Renal pelvis (tissue), 4 donors: ENCODE measurements around the gene KBTBD13. TPM values are rescaled to one million over a fixed set of nuclear protein-coding genes. Genes with fewer than 3 reads are reported as not detected.
"Not testable (repeated sequence)": the region's sequence is repeated elsewhere in the genome, so short reads cannot be mapped to it uniquely, and the experiment has no call there.

Experiments used
- DNase-seq: peaks from one replicate; pipeline ENCODE4 v3.0.0-alpha.2; 2013
- polyA plus RNA-seq, 3 donors: library from polyadenylated mRNA; unstranded; fragments of 120-200 nt; gene quantifications; one replicate each; pipeline ENCODE4 v1.2.1, GENCODE V29; 2013; ENCODE audit not compliant: insufficient read length in 3 of 3

Gene KBTBD13
- polyA plus RNA-seq, 3 donors: 0.07 to 0.09 TPM; not detected in 1

DNA sequence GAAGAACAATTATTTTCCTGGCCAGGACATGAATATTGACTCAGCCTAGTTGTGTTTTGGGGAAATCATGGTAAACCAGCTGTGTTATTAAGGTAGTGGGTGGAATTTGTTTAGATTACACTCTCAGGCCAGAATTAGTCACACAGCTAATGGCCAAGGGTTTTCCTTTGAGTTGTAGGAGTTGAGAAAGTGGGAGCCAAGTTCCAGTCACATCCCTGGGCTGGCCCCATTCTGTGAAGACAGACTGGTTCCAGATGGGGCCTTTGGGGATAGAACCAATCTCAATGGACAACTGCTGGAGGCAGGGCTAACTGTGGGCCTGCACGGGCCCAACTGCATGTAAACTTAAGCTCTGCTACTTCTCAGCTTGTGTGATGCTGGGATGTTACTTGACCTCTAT is 7.4 kb upstream of the KBTBD13 start:
- DNase-seq: no peak

DNA sequence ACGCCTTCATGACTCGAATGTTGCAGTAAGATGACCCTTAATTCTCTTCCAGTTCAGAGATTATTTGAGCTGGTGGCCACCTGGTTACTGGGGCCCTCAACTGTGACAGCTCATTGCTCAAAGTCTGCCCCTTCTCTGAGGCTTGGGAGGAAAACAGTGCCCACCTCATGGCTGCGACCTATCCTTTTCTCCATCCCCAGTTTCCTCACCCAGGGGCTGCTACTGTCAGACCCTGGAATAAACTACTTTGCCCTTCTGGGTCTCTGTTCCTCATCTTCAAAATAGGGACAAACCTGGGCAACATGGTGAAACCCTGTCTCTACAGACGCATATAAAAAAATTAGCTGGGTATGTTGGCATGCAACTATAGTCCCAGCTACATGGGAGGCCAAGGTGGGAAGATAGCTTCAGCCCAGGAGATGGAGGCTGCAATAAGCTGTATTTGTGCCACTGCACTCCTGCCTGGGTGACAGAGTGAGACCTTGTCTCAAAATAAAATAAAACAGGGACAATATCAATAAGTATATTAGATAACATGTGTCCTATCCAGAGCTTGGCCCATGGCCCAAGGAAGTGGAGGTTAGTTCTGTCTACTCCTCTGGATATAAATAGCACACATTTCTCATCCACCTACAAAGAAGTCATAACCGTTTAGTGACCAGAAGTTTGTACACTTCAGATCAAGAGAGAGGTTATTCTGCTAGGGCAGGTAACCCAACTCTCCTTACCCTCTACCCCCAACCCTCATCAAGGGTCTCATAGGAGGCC is 6.6 kb upstream of the KBTBD13 start:
- DNase-seq: no peak

DNA sequence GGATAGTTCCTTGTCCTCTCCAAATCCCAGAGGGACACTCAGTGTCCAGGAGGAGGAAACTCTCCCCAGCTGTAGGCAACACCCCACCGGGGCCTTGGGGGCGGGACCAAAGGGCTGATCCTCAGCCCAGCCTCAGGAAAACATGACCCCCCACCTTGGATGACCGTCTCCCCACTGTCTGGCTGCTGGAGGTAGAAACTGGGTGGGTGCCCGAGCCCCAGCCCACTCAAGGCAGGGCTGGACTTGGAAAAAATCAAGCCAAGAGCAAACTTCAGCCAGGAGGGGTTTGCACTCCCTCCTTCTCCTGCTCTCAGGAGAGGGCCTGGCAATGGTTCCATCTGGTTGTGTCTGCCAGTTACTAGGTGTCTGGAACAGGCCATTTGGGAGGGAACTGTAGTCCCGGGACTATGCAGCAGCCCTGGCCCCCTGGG is 5.2 kb upstream of the KBTBD13 start:
- no peak for DNase-seq

DNA sequence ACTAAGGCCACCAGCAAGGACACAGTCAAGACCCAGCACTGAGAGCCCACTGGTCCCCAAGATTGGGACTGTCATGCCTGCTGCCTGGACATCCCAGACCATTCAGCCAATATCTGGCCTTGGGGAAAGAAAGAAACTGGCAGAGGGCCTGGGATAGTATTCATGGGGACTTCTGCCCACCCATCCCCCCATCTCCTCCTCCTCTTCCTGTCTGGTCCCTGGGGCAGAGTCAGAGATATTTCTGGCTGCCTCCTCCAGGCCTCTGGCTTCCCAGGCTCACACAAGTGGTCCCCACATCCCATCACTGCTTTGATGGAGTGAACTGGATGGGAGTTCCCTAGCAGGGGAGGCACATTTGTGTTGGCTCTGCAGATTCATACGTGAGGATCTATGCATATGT is 4.5 kb upstream of the KBTBD13 start:
- no peak for DNase-seq

DNA sequence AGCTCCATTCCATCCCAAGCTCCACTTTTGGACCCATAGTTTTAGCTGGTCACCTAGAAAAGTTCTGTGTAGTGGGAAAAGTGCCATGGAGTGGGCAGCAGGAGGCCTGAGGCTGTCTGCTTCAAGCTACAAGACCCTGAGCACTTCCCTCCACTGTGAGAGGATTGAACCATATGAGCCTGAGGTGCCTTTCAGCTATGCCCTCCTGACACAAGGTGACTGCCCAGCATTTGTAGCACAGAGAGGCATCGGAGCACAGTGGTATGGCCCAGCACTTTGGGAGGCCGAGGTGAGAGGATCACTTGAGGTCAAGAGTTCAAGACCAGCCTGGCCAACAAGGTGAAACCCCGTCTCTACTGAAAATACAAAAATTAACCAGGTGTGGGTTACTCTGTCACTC is 3.9 kb upstream of the KBTBD13 start:
- DNase-seq: no peak

DNA sequence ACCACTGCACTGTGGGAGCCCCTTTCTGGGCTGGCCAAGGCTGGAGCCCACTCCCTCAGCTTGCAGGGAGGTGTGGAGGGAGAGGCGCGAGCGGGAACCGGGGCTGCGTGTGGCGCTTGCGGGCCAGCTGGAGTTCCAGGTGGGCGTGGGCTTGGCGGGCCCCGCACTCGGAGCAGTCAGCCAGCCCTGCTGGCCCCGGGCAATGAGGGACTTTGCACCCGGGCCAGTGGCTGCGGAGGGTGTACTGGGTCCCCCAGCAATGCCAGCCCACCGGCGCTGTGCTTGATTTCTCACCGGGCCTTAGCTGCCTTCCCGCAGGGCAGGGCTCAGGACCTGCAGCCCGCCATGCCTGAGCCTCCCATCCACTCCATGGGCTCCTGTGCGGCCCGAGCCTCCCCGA is 1.6 kb upstream of the KBTBD13 start:
- not testable (repeated sequence) for DNase-seq

- DNase-seq: not testable (repeated sequence)
Measured at GRCh38 chr15:65075607-65076395, 745 bp upstream of the KBTBD13 start.

DNA sequence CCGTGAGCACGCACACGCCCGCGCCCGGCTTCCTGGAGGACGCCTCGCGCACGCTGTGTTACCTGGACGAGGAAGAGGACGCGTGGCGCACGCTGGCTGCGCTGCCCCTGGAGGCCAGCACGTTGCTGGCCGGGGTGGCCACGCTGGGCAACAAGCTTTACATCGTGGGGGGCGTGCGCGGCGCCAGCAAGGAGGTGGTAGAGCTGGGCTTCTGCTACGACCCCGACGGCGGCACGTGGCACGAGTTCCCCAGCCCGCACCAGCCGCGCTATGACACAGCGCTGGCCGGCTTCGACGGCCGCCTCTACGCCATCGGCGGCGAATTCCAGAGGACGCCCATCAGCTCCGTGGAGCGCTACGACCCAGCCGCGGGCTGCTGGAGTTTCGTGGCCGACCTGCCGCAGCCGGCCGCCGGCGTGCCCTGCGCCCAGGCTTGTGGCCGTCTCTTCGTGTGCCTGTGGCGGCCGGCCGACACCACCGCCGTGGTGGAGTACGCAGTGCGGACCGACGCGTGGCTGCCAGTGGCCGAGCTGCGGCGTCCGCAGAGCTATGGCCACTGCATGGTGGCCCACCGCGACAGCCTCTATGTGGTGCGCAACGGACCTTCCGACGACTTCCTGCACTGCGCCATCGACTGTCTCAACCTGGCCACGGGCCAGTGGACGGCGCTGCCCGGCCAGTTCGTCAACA is 890 bp downstream of the KBTBD13 start:
- no peak for DNase-seq

DNA sequence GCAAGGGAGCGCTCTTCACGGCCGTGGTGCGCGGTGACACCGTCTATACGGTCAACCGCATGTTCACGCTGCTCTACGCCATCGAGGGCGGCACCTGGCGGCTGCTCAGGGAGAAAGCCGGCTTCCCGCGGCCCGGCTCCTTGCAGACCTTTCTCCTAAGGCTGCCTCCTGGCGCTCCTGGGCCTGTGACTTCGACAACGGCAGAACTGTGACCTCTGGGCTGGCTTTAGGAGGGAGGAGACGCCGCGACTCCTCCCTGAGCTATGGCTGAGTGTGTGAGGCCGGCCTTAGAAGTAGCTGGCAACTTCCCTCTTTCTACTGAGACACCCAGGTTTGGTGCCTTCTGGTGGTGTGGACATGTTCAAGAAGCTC is 1.4 kb downstream of the KBTBD13 start:
- no peak for DNase-seq

- no peak for DNase-seq
Measured at GRCh38 chr15:65079580-65079979, 3.0 kb downstream of the KBTBD13 start.

- DNase-seq: no peak
Measured at GRCh38 chr15:65081270-65081669, 4.7 kb downstream of the KBTBD13 start.

- no peak for DNase-seq
Measured at GRCh38 chr15:65081758-65082157, 5.2 kb downstream of the KBTBD13 start.

DNA sequence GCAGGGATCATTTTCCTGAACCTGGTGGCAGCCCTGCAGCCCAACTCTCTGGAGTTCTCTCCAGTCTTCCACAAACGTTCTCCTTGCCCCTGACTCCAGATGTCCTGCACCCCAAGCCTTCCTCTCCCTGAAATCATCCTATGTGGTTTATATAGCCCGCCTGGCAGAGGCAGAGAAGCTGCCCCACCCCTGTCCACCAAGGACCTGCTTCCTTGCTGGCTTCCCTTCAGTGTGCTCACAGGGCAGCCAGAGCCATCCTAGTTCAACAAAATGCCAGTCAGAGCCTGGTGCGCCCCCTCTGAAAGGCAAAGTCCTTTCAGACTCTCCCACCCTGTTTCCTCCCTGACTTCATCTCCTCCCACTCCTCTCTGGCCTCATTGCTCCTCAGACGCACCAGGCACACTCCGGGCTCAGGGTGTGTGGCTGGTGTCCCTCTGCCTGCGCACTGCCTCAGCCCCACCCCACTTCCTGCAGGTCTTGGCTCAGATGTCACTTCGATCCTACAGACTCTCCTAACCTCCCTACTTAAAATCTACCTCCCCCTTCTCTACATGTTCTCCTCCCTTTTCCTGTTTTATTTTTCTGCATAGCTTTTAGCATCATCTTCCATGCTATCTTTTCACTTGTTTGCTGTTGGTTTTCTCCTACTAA is 5.9 kb downstream of the KBTBD13 start:
- peak; percentile 52 for DNase-seq

- peak; percentile 80 for DNase-seq
Measured at GRCh38 chr15:65083262-65083701, 6.7 kb downstream of the KBTBD13 start.

- DNase-seq: no peak
Measured at GRCh38 chr15:65084500-65085206, 8.1 kb downstream of the KBTBD13 start.

- DNase-seq: no peak
Measured at GRCh38 chr15:65085207-65085753, 8.7 kb downstream of the KBTBD13 start.

DNA sequence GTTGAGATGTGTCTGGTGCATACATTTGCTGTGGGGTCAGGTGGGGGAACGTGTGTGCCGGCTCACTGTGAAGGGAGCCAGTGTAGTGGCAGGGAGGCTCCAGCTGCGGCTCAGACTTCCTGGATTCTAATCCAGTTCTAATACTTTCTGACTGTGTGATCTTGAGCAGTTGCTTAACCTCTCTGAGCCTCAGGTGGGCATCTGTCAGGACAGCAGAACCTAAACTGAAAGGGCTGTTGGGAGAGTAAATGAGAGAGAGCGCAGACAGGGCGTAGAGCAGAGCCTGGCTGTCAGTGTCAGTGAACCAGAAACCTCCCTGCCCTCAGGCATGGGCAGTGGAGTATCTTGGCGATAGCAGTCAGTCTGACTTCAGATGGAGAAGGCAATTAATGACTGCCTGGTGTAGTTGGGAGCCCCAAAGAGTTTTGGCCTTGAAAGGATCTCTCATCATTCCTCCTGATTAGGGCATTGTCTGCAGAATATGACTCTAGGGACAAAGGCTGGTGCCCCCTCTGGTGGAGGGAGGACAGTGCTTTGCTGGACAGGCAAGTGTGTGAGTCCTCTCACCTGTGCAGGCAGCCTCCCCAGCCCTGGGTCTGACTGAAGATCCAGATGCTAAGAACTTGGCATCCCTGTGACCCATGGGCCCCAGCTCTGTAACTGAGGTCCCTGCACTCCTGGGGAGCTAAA is 9.6 kb downstream of the KBTBD13 start:
- DNase-seq: no peak

DNA sequence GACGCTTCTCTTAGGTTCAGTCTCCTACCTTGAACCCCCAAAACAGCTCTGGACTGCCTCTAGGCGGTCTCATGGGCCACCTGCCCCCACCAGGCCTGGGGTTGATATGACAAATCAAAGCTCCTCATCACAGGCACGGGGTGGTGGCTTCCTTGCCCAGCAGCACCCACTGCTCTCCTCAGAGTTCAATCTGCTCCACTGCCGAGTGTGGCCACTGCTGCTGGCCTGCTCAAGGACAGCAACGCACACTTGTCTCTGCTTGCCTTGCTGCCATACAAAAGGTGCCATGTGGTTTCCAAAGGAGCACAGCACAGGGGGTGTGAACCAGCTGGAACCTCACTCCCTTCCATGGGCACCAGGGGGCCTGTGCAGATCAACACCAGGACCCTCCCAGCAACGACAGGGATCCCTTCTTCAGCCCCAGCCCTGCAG is 10.2 kb downstream of the KBTBD13 start:
- DNase-seq: no peak

DNA sequence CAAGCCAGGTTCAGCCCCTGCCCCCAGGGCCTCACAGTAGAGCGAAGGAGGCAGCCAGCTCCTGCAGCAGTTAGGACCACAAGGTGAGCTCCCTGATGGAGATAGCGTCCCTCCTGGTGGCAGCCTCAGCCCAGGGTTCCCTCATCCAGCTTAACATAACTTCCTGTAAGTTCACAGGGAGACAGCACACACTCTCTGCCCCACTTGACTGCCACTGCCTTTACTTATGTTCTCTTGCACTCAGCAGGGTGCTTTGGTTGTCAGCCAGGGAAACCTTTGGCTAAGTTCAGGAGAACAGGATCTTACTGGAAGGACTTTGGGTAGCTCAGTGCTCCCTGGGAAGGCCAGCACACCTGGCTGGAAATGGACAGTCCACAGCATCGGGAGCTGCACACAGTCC is 10.9 kb downstream of the KBTBD13 start:
- no peak for DNase-seq

DNA sequence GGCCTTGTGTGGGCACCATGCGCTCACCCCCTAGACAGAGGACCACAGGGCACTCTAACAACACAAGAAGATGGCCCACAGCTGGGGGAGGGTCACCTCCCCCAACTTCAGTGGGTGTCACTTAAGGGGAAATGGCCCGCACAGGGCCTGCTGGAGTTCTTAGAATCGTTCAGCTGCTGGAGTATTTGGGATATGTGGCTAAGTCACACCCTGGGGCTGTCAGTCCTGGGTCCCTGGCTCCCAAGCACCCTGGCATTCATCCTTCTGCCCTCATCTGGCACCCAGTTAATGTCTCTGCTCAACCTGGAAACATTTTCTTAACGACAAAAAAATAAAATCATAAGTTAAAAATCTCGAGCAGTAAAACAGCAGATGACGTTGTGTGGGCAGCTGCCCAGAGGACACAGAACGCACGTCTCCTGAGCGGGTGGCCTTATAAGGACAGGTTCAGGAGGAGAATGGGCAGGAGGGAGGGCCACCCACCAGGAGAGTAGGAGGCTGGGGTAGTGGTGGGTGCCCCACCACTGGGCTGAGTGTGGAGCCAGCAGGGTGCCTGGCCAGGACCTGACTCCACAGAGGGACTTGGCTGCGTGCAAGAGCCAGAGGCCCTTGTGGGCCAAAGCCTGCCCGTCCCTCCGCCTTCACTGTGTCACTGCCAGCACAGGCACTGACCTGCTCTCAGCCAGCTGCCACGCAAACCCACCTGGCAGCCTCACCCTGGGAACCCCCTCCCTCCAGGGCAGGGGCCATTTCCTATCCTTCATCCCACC is 11.5 kb downstream of the KBTBD13 start:
- DNase-seq: no peak
